ENCODE measurements around the gene TAF11.

TAF11 gene

GRCh38 chr6:34836008-34836407 is 51.8 kb downstream of the TAF11 start:
- in situ Hi-C loops (cut with MboI; ENCODE audit: low pct_unique_long_range_greater_than_20kb, low sequenced_read_pairs, unreplicated experiment): no loop called here
- DNase-seq (ENCODE audit: low spot score): no peak
- no peak for TF ChIP-seq CTCF (IDR thresholded peaks at IDR 0.05; ENCODE audit: extremely low read depth, insufficient read depth, missing control alignments)

- in situ Hi-C loops (cut with MboI; ENCODE audit: low pct_unique_long_range_greater_than_20kb, low sequenced_read_pairs, unreplicated experiment): no loop called here
- no peak for TF ChIP-seq CTCF (IDR thresholded peaks at IDR 0.05; ENCODE audit: extremely low read depth, insufficient read depth, missing control alignments)
- no peak for DNase-seq (ENCODE audit: low spot score)
Measured at GRCh38 chr6:34834789-34835518, 52.9 kb downstream of the TAF11 start.

GRCh38 chr6:34832942-34833341 is 54.9 kb downstream of the TAF11 start:
- TF ChIP-seq CTCF (IDR thresholded peaks at IDR 0.05; ENCODE audit: extremely low read depth, insufficient read depth, missing control alignments): no peak
- no peak for DNase-seq (ENCODE audit: low spot score)
- in situ Hi-C loops (cut with MboI; ENCODE audit: low pct_unique_long_range_greater_than_20kb, low sequenced_read_pairs, unreplicated experiment): no loop called here

- no peak for TF ChIP-seq CTCF (IDR thresholded peaks at IDR 0.05; ENCODE audit: extremely low read depth, insufficient read depth, missing control alignments)
- no peak for DNase-seq (ENCODE audit: low spot score)
- in situ Hi-C loops (cut with MboI; ENCODE audit: low pct_unique_long_range_greater_than_20kb, low sequenced_read_pairs, unreplicated experiment): no loop called here
Measured at GRCh38 chr6:34829137-34829536, 58.7 kb downstream of the TAF11 start.
